CMK (cell line): Measurements from ENCODE around the gene ST6GALNAC4.

ENCODE experiments used
- DNase-seq: peaks from one replicate; pipeline ENCODE4 v3.0.0-alpha.2; 2010; ENCODE audit warnings: low read depth

Gene ST6GALNAC4

GRCh38 chr9:127912296-127912695, 4.5 kb downstream of the ST6GALNAC4 start:
- no peak for DNase-seq

GRCh38 chr9:127910613-127911205, 6.1 kb downstream of the ST6GALNAC4 start:
- DNase-seq = no peak

DNA sequence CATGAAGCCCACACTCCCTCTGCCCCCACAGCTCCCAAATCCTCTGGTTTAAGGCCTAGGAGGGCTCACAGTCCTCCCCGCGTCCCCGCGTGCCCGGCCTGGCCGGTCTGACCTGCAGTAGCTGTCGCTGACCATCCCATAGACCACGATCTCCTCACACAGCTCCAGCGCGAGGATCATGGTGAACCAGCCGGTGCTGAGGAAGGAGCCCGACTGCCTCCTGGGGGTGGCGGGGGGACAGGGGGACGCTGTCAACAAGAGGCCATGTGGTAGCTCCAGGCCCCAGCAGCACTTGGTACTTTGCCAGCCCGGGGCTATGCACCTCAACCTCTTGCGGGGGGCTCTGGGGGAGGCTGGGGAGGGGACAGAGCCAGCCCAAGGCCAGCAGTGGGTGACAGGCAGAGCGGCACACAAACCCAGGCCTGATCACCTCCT, 7.0 kb downstream of the ST6GALNAC4 start:
- no peak for DNase-seq

DNA sequence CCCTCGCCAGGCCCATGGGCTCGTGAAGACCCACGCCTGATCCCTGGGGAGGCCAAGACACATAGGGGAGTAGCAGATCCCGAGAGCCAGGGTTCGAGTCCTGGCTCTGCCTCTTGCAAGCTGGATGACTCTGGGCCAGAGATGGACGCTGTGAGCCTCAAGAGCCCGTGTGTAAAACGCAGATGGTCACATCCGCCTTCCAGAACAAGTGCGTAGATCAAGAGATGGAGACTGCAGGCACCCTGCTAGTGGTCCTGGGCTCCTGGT, 8.2 kb downstream of the ST6GALNAC4 start:
- no peak for DNase-seq

DNA sequence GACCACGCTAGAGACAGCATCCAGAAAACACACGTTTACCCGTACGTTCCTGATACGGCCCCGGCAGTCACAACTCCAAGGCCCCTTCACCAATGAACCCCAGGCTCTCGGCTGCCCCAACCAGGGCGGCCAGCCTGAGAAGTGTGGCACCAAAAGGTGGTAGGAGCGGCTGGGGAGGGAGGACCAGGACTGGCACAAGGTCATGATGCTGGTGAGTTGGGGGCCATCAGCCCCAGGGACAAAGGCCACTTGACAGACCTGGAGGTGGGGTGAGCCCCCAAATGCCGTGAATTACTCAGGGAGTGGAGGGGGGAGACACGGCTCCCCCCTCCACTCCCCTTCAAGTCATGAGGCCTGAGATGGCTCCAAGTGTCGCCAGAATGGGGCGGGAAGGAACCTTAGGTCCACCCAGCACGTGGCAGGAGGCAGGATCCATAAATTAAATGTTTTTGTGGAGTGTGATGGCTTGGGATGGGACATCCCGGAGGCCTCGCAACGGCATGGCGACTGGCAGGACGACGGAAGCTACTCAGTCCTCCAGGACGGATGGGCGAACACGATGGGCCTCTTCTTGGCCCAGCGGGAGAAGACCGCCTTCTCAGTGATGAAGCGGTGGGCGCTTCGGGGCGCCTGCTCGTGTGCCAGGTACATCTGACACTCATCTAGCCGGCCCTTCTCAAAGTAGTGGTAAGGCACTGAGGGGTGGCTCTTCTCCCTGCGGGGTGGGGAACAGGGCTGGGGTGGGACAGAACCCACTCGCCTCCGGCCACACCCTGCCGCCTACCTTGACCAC, 8.8 kb downstream of the ST6GALNAC4 start:
- no peak for DNase-seq

GRCh38 chr9:127905788-127906191, 11.1 kb downstream of the ST6GALNAC4 start:
- DNase-seq = no peak

DNA sequence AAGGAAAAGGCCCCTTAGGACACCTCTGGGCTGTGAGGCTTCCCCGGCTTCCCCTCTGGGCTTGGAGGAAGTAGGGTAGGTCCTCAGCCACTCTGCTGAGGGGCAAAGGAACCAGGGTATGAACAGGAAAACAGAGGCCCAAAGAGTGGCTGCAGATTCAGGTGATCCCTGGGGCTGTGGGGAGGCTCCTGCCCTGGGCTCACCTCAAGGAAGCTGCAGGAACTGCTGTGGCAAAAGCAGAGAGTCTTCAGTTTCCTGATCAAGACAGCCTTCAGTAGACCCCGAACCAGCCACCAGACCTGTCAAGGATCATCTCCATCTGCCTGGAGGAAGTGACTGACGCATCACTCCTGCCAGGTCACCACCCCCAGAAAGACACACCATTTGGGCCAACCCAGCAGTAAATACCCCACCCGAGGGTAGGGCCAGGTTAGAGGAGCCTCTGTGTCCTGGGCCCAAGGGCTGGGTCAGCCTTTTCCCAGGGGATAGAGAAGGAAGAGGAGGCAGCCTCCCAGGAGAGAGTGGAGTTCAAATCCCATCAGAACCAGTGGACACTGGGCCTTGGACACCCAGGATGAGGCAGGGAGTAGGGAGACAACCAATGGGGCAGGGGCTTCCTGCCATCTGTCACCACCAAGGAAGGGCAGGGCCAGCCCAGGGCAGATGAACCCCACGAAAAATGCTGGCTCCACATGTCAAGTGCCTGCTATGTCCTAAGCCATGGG, 11.7 kb downstream of the ST6GALNAC4 start:
- no peak for DNase-seq

- DNase-seq = no peak
These were observed 12.3 kb downstream of the ST6GALNAC4 start for GRCh38 chr9:127904561-127905003.

DNA sequence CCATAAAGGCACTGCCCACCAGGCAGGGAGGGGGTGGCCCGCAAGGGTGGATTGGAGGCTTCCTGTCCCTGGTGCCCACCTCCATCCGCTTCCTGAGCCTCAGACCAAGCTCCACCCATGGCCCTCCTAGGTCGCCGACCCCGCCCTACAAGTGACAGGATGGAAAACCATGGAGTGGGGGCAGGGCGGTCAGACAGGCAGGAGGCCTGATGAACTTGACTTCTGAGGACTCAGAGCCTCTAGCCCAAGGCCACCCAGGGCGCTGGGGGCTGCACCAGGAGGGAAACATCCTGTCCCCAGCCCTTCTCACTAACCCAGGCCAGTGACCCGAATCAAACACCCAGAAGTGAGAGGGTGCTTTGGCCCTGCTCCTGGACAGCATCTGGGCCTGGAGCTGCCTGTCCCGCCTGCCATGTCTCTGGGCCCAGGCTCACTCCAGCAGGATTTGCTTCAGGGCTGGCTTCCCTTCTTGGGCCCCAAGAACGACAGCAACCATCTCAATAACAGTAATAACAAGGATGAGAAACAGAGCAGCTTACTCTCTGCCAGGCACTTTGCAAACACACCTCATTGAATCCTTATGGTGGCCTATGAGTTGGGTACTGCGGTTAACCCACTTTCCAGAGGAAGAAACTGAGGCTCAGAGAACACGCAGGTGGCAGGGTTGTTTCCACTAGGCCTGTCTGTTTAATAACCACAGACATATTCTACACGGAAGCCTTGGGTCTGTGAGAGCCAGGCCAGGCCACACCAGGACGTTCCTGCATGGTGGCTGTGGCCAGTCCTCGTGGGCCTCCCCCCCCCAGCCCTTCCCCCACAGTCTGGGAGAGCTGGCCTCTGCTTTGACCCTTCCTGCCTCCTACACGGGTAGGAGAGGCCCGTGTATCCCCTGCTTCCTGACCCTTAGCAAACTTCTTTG, 13.0 kb downstream of the ST6GALNAC4 start:
- DNase-seq = peak; percentile 97

GRCh38 chr9:127899128-127899943, 17.5 kb downstream of the ST6GALNAC4 start, which contains the start of gene ST6GALNAC6:
Gene ST6GALNAC6, minus strand, starts transcription at chr9:127899603. Its CDS starts 1,622 bp downstream, at chr9:127897981.
- no peak for DNase-seq

GRCh38 chr9:127898433-127899127, 18.3 kb downstream of the ST6GALNAC4 start:
- no peak for DNase-seq

DNA sequence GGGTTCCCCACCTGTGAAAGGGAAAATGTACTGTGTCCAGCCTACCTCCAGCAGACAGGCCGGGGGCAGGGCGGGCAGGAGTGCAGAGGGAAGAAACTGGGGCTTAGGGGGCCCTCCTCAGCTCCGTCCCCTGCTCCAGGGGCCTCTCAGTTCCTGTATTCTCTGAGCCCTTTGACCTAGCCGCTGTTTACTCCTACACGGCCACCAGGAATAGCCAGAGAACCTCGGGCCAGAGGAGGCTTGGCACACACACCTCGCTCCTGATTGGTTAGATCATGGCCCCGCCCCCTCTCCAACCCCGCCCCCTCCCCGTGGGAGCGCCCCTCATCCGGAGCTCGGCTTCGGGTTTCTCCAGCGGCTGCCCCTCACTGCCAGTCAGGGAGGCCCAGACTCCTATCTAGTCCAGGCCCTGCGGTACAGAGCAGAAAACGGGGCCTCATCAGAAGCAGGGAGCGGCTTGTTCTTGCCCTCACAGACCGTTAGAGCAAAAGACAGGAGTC, 19.6 kb downstream of the ST6GALNAC4 start:
- no peak for DNase-seq

DNA sequence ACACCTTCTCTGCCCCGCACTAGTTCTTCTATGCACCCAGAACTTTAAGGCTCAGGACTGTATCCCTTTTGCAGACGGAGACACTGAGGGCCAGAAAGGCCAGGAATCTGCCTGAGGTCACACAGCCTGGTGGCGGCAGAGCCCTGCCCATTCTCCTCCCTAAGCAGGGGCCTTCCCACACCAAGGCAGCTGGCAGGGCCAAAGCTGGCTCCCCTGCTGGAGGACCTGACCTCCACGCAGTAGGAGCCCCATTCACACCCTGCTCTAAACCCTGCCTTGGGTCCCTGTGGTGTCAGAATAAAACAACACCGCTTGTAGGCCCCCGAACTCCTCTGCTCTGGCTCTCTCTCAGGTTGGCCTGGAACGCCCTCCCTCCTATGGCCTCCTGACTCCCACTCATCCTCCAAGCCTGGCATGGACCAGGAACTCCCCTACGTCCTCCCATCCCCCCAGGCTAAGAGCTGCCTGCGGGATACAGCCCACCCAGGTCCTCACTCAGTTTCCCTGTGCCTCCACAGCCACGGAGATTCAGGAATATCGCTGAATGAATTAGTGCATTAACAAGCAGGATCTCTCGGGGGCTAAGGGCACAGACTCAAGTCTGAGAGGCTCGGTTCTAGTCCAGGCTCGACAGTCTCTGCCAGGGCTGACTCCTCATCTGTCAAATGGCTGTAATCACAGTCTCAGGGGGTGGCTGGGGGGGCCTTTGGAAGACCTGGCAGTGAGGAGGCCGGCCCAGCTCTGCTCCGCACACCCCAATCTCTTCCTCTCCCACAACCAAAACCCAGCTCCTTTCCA, 20.2 kb downstream of the ST6GALNAC4 start:
- no peak for DNase-seq

DNA sequence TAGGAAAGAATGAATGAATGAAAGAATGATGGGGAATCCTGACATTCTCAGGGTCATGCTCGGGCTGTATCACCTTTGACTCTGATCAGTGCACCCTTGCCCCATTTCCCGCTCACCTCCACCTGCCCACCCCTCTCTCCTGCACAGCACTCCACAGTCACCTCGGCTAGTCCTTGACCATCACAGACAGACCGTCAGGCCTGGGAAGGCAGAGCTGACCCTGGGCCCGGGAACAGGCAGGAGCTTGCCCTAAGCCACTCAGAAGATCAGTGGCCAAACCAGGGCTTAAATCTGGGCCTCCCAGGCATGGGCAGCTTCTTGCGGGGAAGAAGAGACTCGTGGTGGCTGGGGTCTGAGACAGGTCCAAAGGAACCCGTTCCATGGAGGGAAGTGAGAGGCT, 21.0 kb downstream of the ST6GALNAC4 start:
- no peak for DNase-seq

DNA sequence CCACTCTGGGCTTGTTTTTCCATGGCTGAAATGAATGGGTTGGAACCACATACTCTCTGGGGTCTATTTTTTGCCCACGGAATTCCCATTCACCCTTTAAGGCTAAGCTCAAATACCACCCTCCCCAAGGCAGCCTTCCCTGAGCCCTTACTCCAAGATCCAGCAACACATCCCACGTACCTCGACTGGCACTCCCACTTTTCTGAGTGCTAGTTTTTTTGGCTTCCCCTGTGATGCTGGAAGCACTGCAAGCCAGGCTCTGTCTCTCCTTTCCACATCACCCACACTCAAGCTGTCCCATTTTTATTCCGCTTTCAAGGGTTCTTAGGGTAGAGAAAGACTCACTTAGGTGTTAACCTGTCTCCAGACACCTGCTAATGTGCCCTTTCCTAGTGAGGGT, 23.4 kb downstream of the ST6GALNAC4 start:
- DNase-seq = no peak

- no peak for DNase-seq
These were observed 24.0 kb downstream of the ST6GALNAC4 start for GRCh38 chr9:127892831-127893230.

DNA sequence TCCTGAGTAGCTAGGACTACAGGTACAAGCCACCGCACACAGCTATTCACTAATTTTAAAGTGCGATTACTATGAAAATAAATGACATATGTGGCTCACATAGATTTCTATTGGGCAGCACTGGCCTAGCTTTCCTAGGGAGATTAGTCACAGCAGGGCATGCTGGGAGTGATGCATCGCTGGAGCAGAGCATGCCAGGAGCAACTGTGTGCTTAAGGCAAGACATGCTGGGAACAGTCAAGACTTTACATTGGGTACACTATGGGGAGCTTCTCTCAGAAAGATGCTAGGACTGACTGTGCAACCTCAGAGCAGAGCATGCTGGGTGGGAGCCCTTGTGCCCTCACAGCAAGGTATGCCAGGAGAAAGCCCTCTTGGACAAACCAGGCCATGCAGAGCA, 26.8 kb downstream of the ST6GALNAC4 start:
- DNase-seq = no peak

- no peak for DNase-seq
These were observed 29.0 kb downstream of the ST6GALNAC4 start for GRCh38 chr9:127887792-127888191.

DNA sequence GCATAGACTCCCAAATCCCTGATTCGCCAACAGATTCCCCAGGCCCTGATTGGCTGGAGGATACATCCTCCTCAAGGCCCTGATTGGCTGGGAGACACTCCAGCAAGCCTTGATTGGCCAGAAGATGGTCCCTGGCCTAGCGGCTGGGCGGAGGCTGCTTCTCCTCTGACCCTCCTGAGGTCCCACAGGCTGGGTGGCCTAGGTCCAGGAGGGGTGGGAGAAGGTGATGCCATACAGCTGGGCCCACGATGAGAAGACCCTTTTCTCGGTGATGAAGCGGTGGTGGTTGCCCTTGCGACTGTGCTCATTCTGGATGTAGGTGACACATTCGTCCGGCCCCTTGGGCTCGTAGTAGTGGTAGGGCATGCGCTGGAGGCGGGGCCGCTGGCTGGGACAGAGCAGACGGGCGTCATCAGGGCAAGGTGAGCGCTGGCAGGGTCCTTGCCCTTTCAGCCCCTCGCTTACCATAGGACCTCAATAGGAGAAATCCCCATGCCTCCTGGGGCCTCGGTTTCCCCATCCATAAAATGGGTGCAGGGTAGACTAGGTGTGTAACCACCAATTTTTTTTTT, 30.4 kb downstream of the ST6GALNAC4 start:
- no peak for DNase-seq
